ENCODE measurements around the gene CHTOP.
A peak's percentile ranks its signal among the peaks of the same experiment; 100 is the strongest.

Gene CHTOP

GRCh38 chr1:153647346-153647714 lies 13.5 kb downstream of the CHTOP start:
- peaks cover 16% of the 10 kb centered on the region; the same call in 1 of the 2 replicates for H3K36me3 ChIP-seq (ENCODE audit: control insufficient read depth, insufficient read depth, low read length)
- no CpG with 5 or more reads among the region's 2 CpGs for WGBS (ENCODE audit: insufficient coverage, insufficient read length)
- no peaks in the 10 kb centered on the region for H3K4me1 ChIP-seq (ENCODE audit: control insufficient read depth, insufficient read depth, low read length)
- DNase-seq (ENCODE audit: low read depth, low spot score), result no peak
- H3K4me3 ChIP-seq (ENCODE audit: low read length), result no peak overlapping the region
- no peaks in the 10 kb centered on the region for H3K9me3 ChIP-seq (ENCODE audit: control insufficient read depth, insufficient read depth, low read length)
- no peaks in the 10 kb centered on the region for H3K27me3 ChIP-seq (ENCODE audit: control insufficient read depth, insufficient read depth, low read length)
- no peak overlapping the region for H3K27ac ChIP-seq (ENCODE audit: low read length)

- no peak for DNase-seq (ENCODE audit: low read depth, low spot score)
- no CpG with 5 or more reads among the region's 10 CpGs for WGBS (ENCODE audit: insufficient coverage, insufficient read length)
- Histone ChIP-seq H3K27me3 (ENCODE audit: control insufficient read depth, insufficient read depth, low read length) (no peaks in the 10 kb centered on the region), H3K9me3 (ENCODE audit: control insufficient read depth, insufficient read depth, low read length) (no peaks in the 10 kb centered on the region), H3K27ac (ENCODE audit: low read length) (no peak overlapping the region), H3K4me3 (ENCODE audit: low read length) (no peak overlapping the region), H3K4me1 (ENCODE audit: control insufficient read depth, insufficient read depth, low read length) (no peaks in the 10 kb centered on the region), H3K36me3 (ENCODE audit: control insufficient read depth, insufficient read depth, low read length) (peaks cover 12% of the 10 kb centered on the region; the same call in 1 of the 2 replicates)
These were observed 14.3 kb downstream of the CHTOP start for GRCh38 chr1:153648000-153648643.

GRCh38 chr1:153649137-153649862 lies 15.4 kb downstream of the CHTOP start:
- Histone ChIP-seq H3K36me3 (ENCODE audit: control insufficient read depth, insufficient read depth, low read length) (peaks cover 7% of the 10 kb centered on the region; the same call in 1 of the 2 replicates), H3K4me1 (ENCODE audit: control insufficient read depth, insufficient read depth, low read length) (no peaks in the 10 kb centered on the region), H3K27ac (ENCODE audit: low read length) (no peak overlapping the region), H3K4me3 (ENCODE audit: low read length) (no peak overlapping the region), H3K27me3 (ENCODE audit: control insufficient read depth, insufficient read depth, low read length) (no peaks in the 10 kb centered on the region), H3K9me3 (ENCODE audit: control insufficient read depth, insufficient read depth, low read length) (no peaks in the 10 kb centered on the region)
- WGBS (ENCODE audit: insufficient coverage, insufficient read length), result no CpG with 5 or more reads among the region's 3 CpGs
- DNase-seq (ENCODE audit: low read depth, low spot score), result no peak

GRCh38 chr1:153649863-153650235 lies 16.0 kb downstream of the CHTOP start:
- Histone ChIP-seq H3K27me3 (ENCODE audit: control insufficient read depth, insufficient read depth, low read length) (no peaks in the 10 kb centered on the region), H3K9me3 (ENCODE audit: control insufficient read depth, insufficient read depth, low read length) (no peaks in the 10 kb centered on the region), H3K4me1 (ENCODE audit: control insufficient read depth, insufficient read depth, low read length) (no peaks in the 10 kb centered on the region), H3K27ac (ENCODE audit: low read length) (no peak overlapping the region), H3K4me3 (ENCODE audit: low read length) (no peak overlapping the region), H3K36me3 (ENCODE audit: control insufficient read depth, insufficient read depth, low read length) (peaks cover 7% of the 10 kb centered on the region; the same call in 1 of the 2 replicates)
- DNase-seq (ENCODE audit: low read depth, low spot score), result no peak
- WGBS (ENCODE audit: insufficient coverage, insufficient read length), result no CpG with 5 or more reads among the region's 2 CpGs

- WGBS (ENCODE audit: insufficient coverage, insufficient read length), result no CpG with 5 or more reads among the region's 1 CpG
- Histone ChIP-seq H3K4me1 (ENCODE audit: control insufficient read depth, insufficient read depth, low read length) (no peaks in the 10 kb centered on the region), H3K4me3 (ENCODE audit: low read length) (no peak overlapping the region), H3K9me3 (ENCODE audit: control insufficient read depth, insufficient read depth, low read length) (no peaks in the 10 kb centered on the region), H3K27me3 (ENCODE audit: control insufficient read depth, insufficient read depth, low read length) (no peaks in the 10 kb centered on the region), H3K36me3 (ENCODE audit: control insufficient read depth, insufficient read depth, low read length) (no peaks in the 10 kb centered on the region), H3K27ac (ENCODE audit: low read length) (no peak overlapping the region)
- no peak for DNase-seq (ENCODE audit: low read depth, low spot score)
These were observed 17.9 kb downstream of the CHTOP start for GRCh38 chr1:153651771-153652170.

GRCh38 chr1:153652805-153653500 lies 19.1 kb downstream of the CHTOP start:
- no CpG with 5 or more reads among the region's 3 CpGs for WGBS (ENCODE audit: insufficient coverage, insufficient read length)
- no peak overlapping the region for H3K4me3 ChIP-seq (ENCODE audit: low read length)
- H3K9me3 ChIP-seq (ENCODE audit: control insufficient read depth, insufficient read depth, low read length), result no peaks in the 10 kb centered on the region
- no peak overlapping the region for H3K27ac ChIP-seq (ENCODE audit: low read length)
- H3K36me3 ChIP-seq (ENCODE audit: control insufficient read depth, insufficient read depth, low read length), result no peaks in the 10 kb centered on the region
- H3K27me3 ChIP-seq (ENCODE audit: control insufficient read depth, insufficient read depth, low read length), result no peaks in the 10 kb centered on the region
- DNase-seq (ENCODE audit: low read depth, low spot score), result no peak
- no peaks in the 10 kb centered on the region for H3K4me1 ChIP-seq (ENCODE audit: control insufficient read depth, insufficient read depth, low read length)

- H3K4me3 ChIP-seq (ENCODE audit: low read length), result no peak overlapping the region
- no peak overlapping the region for H3K27ac ChIP-seq (ENCODE audit: low read length)
- no peaks in the 10 kb centered on the region for H3K4me1 ChIP-seq (ENCODE audit: control insufficient read depth, insufficient read depth, low read length)
- no peaks in the 10 kb centered on the region for H3K36me3 ChIP-seq (ENCODE audit: control insufficient read depth, insufficient read depth, low read length)
- no peak for DNase-seq (ENCODE audit: low read depth, low spot score)
- H3K9me3 ChIP-seq (ENCODE audit: control insufficient read depth, insufficient read depth, low read length), result no peaks in the 10 kb centered on the region
- WGBS (ENCODE audit: insufficient coverage, insufficient read length), result no CpG with 5 or more reads among the region's 3 CpGs
- no peaks in the 10 kb centered on the region for H3K27me3 ChIP-seq (ENCODE audit: control insufficient read depth, insufficient read depth, low read length)
These were observed 21.5 kb downstream of the CHTOP start for GRCh38 chr1:153655333-153655732.

GRCh38 chr1:153658400-153659174 lies 24.7 kb downstream of the CHTOP start, which contains the start of gene SNAPIN:
Gene SNAPIN (plus strand): TSS chr1:153658703. CDS start chr1:153658744, 41 bp downstream.
- H3K9me3 ChIP-seq (ENCODE audit: control insufficient read depth, insufficient read depth, low read length), result no peaks in the 10 kb centered on the region
- no peak for DNase-seq (ENCODE audit: low read depth, low spot score)
- no peaks in the 10 kb centered on the region for H3K27me3 ChIP-seq (ENCODE audit: control insufficient read depth, insufficient read depth, low read length)
- peaks cover 13% of the 10 kb centered on the region; the same call in 1 of the 2 replicates for H3K36me3 ChIP-seq (ENCODE audit: control insufficient read depth, insufficient read depth, low read length)
- WGBS (ENCODE audit: insufficient coverage, insufficient read length), result no CpG with 5 or more reads among the region's 53 CpGs
- no peaks in the 10 kb centered on the region for H3K4me1 ChIP-seq (ENCODE audit: control insufficient read depth, insufficient read depth, low read length)
- no peak within 1 kb of the TSS for H3K27ac ChIP-seq (ENCODE audit: low read length)
- peak within 1 kb of the TSS; percentile 99 for H3K4me3 ChIP-seq (ENCODE audit: low read length)

- WGBS (ENCODE audit: insufficient coverage, insufficient read length), result no CpG with 5 or more reads among the region's 8 CpGs
- Histone ChIP-seq H3K9me3 (ENCODE audit: control insufficient read depth, insufficient read depth, low read length) (no peaks in the 10 kb centered on the region), H3K4me1 (ENCODE audit: control insufficient read depth, insufficient read depth, low read length) (no peaks in the 10 kb centered on the region), H3K36me3 (ENCODE audit: control insufficient read depth, insufficient read depth, low read length) (peaks cover 17% of the 10 kb centered on the region; the same call in 1 of the 2 replicates), H3K27ac (ENCODE audit: low read length) (no peak overlapping the region), H3K27me3 (ENCODE audit: control insufficient read depth, insufficient read depth, low read length) (no peaks in the 10 kb centered on the region), H3K4me3 (ENCODE audit: low read length) (peak overlapping the region; percentile 99; the same call in 1 of the 2 replicates)
- DNase-seq (ENCODE audit: low read depth, low spot score), result no peak
These were observed 25.3 kb downstream of the CHTOP start for GRCh38 chr1:153659175-153659534.

- Histone ChIP-seq H3K9me3 (ENCODE audit: control insufficient read depth, insufficient read depth, low read length) (no peaks in the 10 kb centered on the region), H3K36me3 (ENCODE audit: control insufficient read depth, insufficient read depth, low read length) (peaks cover 21% of the 10 kb centered on the region; the same call in 1 of the 2 replicates), H3K4me1 (ENCODE audit: control insufficient read depth, insufficient read depth, low read length) (no peaks in the 10 kb centered on the region), H3K27ac (ENCODE audit: low read length) (no peak overlapping the region), H3K4me3 (ENCODE audit: low read length) (no peak overlapping the region), H3K27me3 (ENCODE audit: control insufficient read depth, insufficient read depth, low read length) (no peaks in the 10 kb centered on the region)
- DNase-seq (ENCODE audit: low read depth, low spot score), result no peak
- WGBS (ENCODE audit: insufficient coverage, insufficient read length), result no CpG with 5 or more reads among the region's 9 CpGs
These were observed 25.8 kb downstream of the CHTOP start for GRCh38 chr1:153659656-153660055.
